ENCODE measurements around the gene DLEC1.
"Not testable (repeated sequence)": the region's sequence is repeated elsewhere in the genome, so short reads cannot be mapped to it uniquely, and the experiment has no call there.

DLEC1 gene

GRCh38 chr3:38120693-38121450 lies 81.9 kb downstream of the DLEC1 start:
- no peak for DNase-seq (ENCODE audit: low spot score)

DNA sequence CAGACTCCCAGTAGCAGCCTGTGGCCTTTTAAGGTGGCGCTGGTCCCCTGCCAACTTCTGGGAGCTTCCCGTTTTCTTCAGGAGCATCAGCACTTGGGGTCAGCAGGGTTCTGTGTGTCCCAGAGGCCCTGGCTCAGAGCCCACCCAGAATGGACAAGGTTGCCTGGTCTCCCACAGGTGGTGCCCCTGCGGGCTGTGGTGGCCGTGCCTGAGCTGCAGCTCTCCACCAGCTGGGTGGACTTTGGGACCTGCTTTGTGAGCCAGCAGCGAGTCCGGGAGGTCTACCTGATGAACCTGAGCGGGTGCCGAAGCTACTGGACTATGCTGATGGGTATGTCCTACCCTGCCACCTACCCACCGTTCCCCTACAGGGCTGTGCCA lies 82.4 kb downstream of the DLEC1 start:
- no peak for DNase-seq (ENCODE audit: low spot score)

- no peak for DNase-seq (ENCODE audit: low spot score)
These were observed 82.9 kb downstream of the DLEC1 start for GRCh38 chr3:38121832-38122461.

DNA sequence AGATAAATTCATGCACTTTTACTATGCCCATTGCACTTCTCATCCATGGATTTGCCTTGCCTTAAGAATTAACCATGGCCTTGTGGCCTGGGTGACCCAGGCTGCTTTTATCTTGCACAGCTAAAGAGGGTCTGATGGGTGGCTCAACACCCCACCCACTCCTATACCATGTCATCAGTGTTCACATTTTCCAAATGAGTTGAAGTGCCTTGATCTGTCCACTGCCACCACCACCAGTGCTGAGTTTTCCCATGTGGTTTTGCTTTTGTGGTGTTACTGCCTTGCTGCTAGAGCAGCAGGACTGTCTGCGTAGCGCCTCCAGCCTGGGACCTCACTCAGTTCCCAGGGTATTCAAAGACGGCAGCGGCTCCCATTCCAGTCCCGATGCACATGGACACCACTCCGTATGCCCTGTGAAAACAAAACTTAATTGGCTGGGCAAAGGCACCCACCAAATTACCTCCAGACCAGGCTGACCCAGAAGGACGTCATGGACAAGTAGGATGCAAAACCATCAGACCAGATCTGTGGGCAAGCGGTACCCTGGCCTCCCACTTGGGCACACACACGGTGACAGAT lies 83.8 kb downstream of the DLEC1 start:
- DNase-seq (ENCODE audit: low spot score), result no peak

DNA sequence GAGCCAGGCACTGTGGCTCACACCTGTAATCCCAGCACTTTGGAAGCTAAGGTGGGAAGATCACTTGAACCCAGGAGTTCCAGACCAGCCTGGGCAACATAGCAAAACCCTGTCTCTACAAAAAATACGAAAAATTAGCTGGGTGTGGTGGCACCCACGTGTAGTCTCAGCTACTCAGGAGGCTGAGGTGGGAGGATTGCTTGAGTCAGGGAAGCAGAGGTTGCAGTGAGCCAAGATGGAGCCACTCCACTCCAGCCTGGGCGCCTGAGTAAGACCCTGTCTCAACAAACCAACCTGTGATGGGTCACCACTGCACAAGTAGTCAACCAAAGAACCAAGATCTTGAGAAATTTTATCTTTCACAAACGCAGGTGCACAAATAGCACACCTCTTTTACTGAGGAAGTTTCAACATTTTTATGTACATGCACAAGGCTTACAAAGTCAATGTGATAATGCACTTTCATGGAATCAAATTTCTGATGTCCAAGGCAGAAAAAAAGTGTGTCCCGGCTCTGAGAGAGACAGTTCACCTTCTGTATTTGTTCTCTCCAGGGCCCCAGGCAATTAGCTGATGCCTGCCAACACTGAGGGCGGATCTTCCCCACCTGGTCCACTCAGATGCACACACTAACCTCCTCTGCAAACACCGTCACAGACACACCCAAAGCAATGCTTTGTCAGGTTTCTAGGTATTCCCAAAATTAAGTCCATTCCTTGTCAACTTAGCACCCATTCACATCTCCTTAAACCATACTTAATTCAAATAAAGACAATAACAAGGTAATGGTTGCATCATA lies 85.5 kb downstream of the DLEC1 start:
- no peak for DNase-seq (ENCODE audit: low spot score)

DNA sequence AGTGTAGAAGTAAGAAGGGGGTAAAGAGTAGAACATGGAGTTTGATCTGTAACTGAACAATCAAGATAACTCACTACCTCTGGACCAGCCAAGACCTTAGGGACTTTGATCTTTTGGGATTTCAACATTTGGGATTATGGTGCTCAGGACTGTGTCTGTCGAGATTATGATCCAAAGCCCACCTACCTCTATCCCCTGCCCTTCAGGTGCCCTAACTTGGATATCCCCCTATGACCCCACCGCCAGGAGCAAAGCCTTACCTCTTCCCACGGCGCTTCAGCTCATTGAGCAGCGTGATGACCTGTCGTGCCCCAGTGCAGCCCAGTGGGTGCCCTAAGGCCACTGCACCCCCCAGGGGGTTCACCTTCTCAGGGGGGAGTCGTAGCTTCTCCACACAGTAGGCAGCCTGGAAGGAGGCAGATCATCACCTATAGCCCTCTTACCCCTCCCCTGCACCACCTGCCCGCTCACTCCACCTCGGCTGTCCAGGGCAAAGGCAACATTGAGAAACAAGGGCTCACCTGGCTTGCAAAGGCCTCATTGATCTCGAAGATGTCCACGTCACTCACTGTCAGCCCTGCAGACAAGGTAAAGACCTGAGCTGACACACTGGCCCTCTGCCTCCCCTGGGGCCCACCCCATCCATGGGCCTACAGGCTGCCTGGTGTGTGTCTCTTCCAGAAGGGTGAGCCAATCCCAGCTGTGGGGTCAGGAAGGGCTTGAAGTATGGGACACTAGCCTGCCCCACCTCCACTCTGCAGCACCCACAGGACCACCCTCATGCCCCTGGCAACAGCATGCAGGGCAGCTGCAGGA lies 86.5 kb downstream of the DLEC1 start:
- DNase-seq (ENCODE audit: low spot score), result no peak

GRCh38 chr3:38126121-38126892 lies 87.3 kb downstream of the DLEC1 start:
- DNase-seq (ENCODE audit: low spot score), result no peak

GRCh38 chr3:38127611-38128302 lies 88.7 kb downstream of the DLEC1 start:
- DNase-seq (ENCODE audit: low spot score), result no peak

DNA sequence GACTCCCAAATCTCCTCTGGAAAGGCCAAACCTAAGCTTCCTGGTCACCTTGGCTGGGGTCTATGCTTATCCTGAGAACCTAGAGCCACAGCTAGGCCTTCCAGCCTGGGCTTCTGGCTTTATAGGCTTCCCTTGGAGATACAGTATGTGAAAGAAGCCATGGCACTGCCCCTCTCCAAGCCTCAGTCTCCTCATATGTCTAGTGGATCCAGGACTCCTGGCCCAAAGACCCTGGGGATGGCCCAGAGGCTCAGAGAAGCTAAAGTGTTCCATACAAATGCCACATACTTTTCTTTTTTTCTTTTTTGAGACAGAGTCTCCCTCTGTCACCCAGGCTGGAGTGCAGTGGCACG lies 89.3 kb downstream of the DLEC1 start:
- DNase-seq (ENCODE audit: low spot score), result no peak

- no peak for DNase-seq (ENCODE audit: low spot score)
These were observed 90.0 kb downstream of the DLEC1 start for GRCh38 chr3:38129058-38129457.

- DNase-seq (ENCODE audit: low spot score), result no peak
These were observed 91.6 kb downstream of the DLEC1 start for GRCh38 chr3:38130631-38131065.

DNA sequence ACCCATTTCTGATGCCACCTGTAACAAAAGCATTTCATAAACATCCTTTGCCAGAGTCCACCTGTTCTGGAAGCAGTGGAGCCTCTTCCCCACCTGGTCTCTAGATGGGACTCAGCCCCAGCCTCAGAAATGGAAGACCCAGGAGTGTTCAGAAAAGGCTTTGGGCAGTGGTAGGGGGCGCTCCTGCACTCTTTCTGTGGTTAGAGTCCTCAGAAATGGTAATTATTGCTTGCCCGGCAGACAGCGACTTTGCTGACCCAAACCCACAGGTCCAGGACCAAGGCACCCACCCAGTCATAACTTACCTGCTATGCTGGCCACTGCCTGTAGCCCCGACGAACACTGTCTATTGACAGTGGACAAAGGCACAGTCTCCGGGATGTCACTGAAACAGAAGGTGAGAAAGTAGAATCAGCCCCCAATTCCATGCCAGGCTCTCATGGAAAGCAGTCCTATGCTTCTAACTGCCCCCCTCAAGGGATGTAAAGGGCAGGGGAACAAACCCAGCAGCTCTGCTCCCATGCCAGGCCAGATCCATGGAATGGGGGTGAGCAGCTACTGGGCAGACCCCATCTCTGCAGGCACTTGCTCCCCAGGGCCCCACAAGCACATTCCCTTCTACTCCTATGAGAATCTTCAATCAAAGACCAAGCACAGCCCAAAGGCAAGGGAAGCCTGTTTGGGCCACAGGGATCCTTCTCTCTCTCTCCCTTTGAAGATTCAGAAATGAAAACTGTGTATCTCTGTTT lies 92.8 kb downstream of the DLEC1 start:
- no peak for DNase-seq (ENCODE audit: low spot score)

- DNase-seq (ENCODE audit: low spot score), result no peak
These were observed 94.2 kb downstream of the DLEC1 start for GRCh38 chr3:38133209-38133556.

GRCh38 chr3:38133557-38134405 lies 94.8 kb downstream of the DLEC1 start:
- DNase-seq (ENCODE audit: low spot score), result no peak

GRCh38 chr3:38134517-38135143 lies 95.6 kb downstream of the DLEC1 start:
- not testable (repeated sequence) for DNase-seq (ENCODE audit: low spot score)

- DNase-seq (ENCODE audit: low spot score), result not testable (repeated sequence)
These were observed 96.7 kb downstream of the DLEC1 start for GRCh38 chr3:38135621-38136277.

- DNase-seq (ENCODE audit: low spot score), result no peak
These were observed 97.4 kb downstream of the DLEC1 start for GRCh38 chr3:38136393-38136776.

All from globus pallidus (tissue), 1 donor.